H9 (cell line): ENCODE data around the gene IRF2BP2. TPM values are rescaled to one million over a fixed set of nuclear protein-coding genes. Genes with fewer than 3 reads are reported as not detected.

Experiments
- DNase-seq: peaks from one replicate; pipeline ENCODE4 v3.0.0-alpha.2; 2017
- H2AFZ ChIP-seq: one replicate; pipeline ENCODE4 v1.6.1; 2013; ENCODE audit warnings: mild to moderate bottlenecking, low read length, control low read depth, moderate library complexity
- H2AK5ac ChIP-seq: 2 replicates; pipeline ENCODE4 v1.6.1; 2013; ENCODE audit warnings: low read length, control low read depth, mixed read lengths; ENCODE audit not compliant: insufficient read length
- H2BK120ac ChIP-seq: one replicate; pipeline ENCODE4 v1.6.1; 2013; ENCODE audit warnings: low read depth, mild to moderate bottlenecking, low read length, control low read depth, inconsistent platforms; ENCODE audit not compliant: poor library complexity, severe bottlenecking
- H2BK12ac ChIP-seq: 2 replicates; pipeline ENCODE4 v1.6.1; 2013; ENCODE audit warnings: low read length, control low read depth, mixed read lengths, low read depth; ENCODE audit not compliant: insufficient read length
- H2BK15ac ChIP-seq: 2 replicates; pipeline ENCODE4 v1.6.1; 2013; ENCODE audit warnings: low read depth, low read length, control low read depth
- H2BK20ac ChIP-seq: one replicate; pipeline ENCODE4 v1.6.1; 2013; ENCODE audit warnings: low read depth, mild to moderate bottlenecking, low read length, control low read depth, inconsistent platforms; ENCODE audit not compliant: poor library complexity, severe bottlenecking
- H2BK5ac ChIP-seq: 2 replicates; pipeline ENCODE4 v1.6.1; 2013; ENCODE audit warnings: low read length, control low read depth, mixed read lengths; ENCODE audit not compliant: insufficient read length
- H3K14ac ChIP-seq: 2 replicates; pipeline ENCODE4 v1.6.1; 2013; ENCODE audit warnings: low read length, control low read depth; ENCODE audit not compliant: insufficient read depth
- H3K18ac ChIP-seq: 2 replicates; pipeline ENCODE4 v1.6.1; 2013; ENCODE audit warnings: low read depth, mild to moderate bottlenecking, mixed read lengths, low read length, control low read depth; ENCODE audit not compliant: insufficient read length
- H3K23ac ChIP-seq: 2 replicates; pipeline ENCODE4 v1.6.1; 2013; ENCODE audit warnings: low read length, control low read depth, mixed read lengths, low read depth; ENCODE audit not compliant: insufficient read length
- H3K23me2 ChIP-seq: 2 replicates; pipeline ENCODE4 v1.6.1; 2013; ENCODE audit warnings: low read depth, mild to moderate bottlenecking, mixed read lengths, low read length, control low read depth; ENCODE audit not compliant: insufficient read length, poor library complexity, severe bottlenecking
- H3K27ac ChIP-seq: 2 replicates; pipeline ENCODE4 v1.5.1; 2013; ENCODE audit warnings: low read length, control low read depth, mixed read lengths, low read depth; ENCODE audit not compliant: insufficient read length
- H3K27me3 ChIP-seq: 2 replicates; pipeline ENCODE4 v1.6.1; 2013; ENCODE audit warnings: low read length, control low read depth, inconsistent platforms; ENCODE audit not compliant: insufficient read depth
- H3K4ac ChIP-seq: 2 replicates; pipeline ENCODE4 v1.6.1; 2013; ENCODE audit warnings: low read depth, mild to moderate bottlenecking, control low read depth, inconsistent platforms, low read length, moderate library complexity
- H3K4me1 ChIP-seq: 2 replicates; pipeline ENCODE4 v1.6.1; 2013; ENCODE audit warnings: low read length, control low read depth, inconsistent platforms; ENCODE audit not compliant: insufficient read depth
- H3K4me2 ChIP-seq: 2 replicates; pipeline ENCODE4 v1.6.1; 2013; ENCODE audit warnings: low read length, control low read depth, mixed read lengths; ENCODE audit not compliant: insufficient read length, insufficient read depth
- H3K56ac ChIP-seq: 2 replicates; pipeline ENCODE4 v1.6.1; 2013; ENCODE audit warnings: low read depth, mild to moderate bottlenecking, mixed read lengths, low read length, control low read depth; ENCODE audit not compliant: insufficient read length
- H3K79me1 ChIP-seq: 2 replicates; pipeline ENCODE4 v1.6.1; 2013; ENCODE audit warnings: low read depth, mild to moderate bottlenecking, moderate library complexity, low read length, control low read depth, inconsistent platforms; ENCODE audit not compliant: insufficient read depth, poor library complexity, severe bottlenecking
- H3K79me2 ChIP-seq: 2 replicates; pipeline ENCODE4 v1.6.1; 2013; ENCODE audit warnings: low read length, control low read depth, inconsistent platforms; ENCODE audit not compliant: insufficient read depth
- H3K9ac ChIP-seq: 2 replicates; pipeline ENCODE4 v1.6.1; 2013; ENCODE audit warnings: low read length, control low read depth, mixed read lengths; ENCODE audit not compliant: insufficient read length; ENCODE audit errors: extremely low read depth
- H3K9me3 ChIP-seq: one replicate; pipeline ENCODE4 v1.6.1; 2013; ENCODE audit warnings: low read depth, low read length, inconsistent platforms; ENCODE audit not compliant: control insufficient read depth
- H3T11ph ChIP-seq: one replicate; pipeline ENCODE4 v1.6.1; 2013; ENCODE audit warnings: mild to moderate bottlenecking, low read length, control low read depth, inconsistent platforms
- H4K20me1 ChIP-seq: one replicate; pipeline ENCODE4 v1.6.1; 2013; ENCODE audit not compliant: control insufficient read depth, insufficient read length, insufficient read depth
- H4K5ac ChIP-seq: 2 replicates; pipeline ENCODE4 v1.6.1; 2013; ENCODE audit warnings: low read depth, mild to moderate bottlenecking, mixed read lengths, low read length, control low read depth; ENCODE audit not compliant: insufficient read length
- H4K8ac ChIP-seq: replicated peaks from 2 replicates; pipeline ENCODE4 v1.6.1; 2013; ENCODE audit warnings: low read length, control low read depth, mixed read lengths, low read depth; ENCODE audit not compliant: insufficient read length
- H4K91ac ChIP-seq: 2 replicates; pipeline ENCODE4 v1.6.1; 2013; ENCODE audit warnings: low read depth, mild to moderate bottlenecking, moderate library complexity, mixed read lengths, low read length, control low read depth; ENCODE audit not compliant: insufficient read length
- H3K27ac Mint-ChIP-seq, 3 experiments: 2 replicates in 2 of 3; 3 replicates in 1 of 3; pipeline ENCODE4 v1.8.0; 2020 to 2021; ENCODE audit warnings: mixed read lengths in 3 of 3, mild to moderate bottlenecking in 1 of 3, moderate library complexity in 1 of 3
- H3K27me3 Mint-ChIP-seq: 2 replicates; pipeline ENCODE4 v1.8.0; 2021; ENCODE audit warnings: low read depth, mild to moderate bottlenecking, moderate library complexity, mixed read lengths
- H3K36me3 Mint-ChIP-seq, 3 experiments: 2 replicates in 2 of 3; 3 replicates in 1 of 3; pipeline ENCODE4 v1.8.0; 2020 to 2021; ENCODE audit warnings: low read depth in 3 of 3, mixed read lengths in 3 of 3; ENCODE audit not compliant: insufficient read depth in 1 of 3
- H3K4me1 Mint-ChIP-seq, 2 experiments: 2 replicates each; pipeline ENCODE4 v1.8.0; 2020; ENCODE audit warnings: mixed read lengths in 2 of 2
- H3K4me3 Mint-ChIP-seq, 2 experiments: 2 replicates in 1 of 2; 3 replicates in 1 of 2; pipeline ENCODE4 v1.8.0; 2020 to 2021; ENCODE audit warnings: mild to moderate bottlenecking in 2 of 2, mixed read lengths in 2 of 2, moderate library complexity in 1 of 2
- H3K9me3 Mint-ChIP-seq, 2 experiments: 2 replicates in 1 of 2; 3 replicates in 1 of 2; pipeline ENCODE4 v1.8.0; 2020; ENCODE audit warnings: mild to moderate bottlenecking in 2 of 2, mixed read lengths in 2 of 2, moderate library complexity in 1 of 2
- CTCF ChIP-seq: fragments of 200-600 bp; sonication (generic); conservative IDR thresholded peaks from 3 replicates; pipeline ENCODE4 v1.8.0; 2021; ENCODE audit warnings: antibody characterized with exemption, mild to moderate bottlenecking
- WGBS: extraction: QIAGEN DNeasy Blood & Tissue Kit; methylation state at CpG from one replicate; pipeline ENCODE4 v1.1.7; 2013; ENCODE audit warnings: missing lambda C conversion rate, low lambda C conversion rate, mixed read lengths; ENCODE audit not compliant: insufficient read length; ENCODE audit errors: extremely low coverage; 5-methylcytosine and 5-hydroxymethylcytosine counted together
- total RNA-seq: library from RNA; stranded (reverse); gene quantifications from 2 replicates; pipeline ENCODE4 v1.2.1, GENCODE V29; 2021

IRF2BP2 gene
- total RNA-seq, 1 experiment from 2014 or later: 80.2 TPM

GRCh38 chr1:234634387-234634786 lies 24.4 kb upstream of the IRF2BP2 start:
- H2BK15ac ChIP-seq: no peak overlapping the region
- H2BK120ac ChIP-seq: no peak overlapping the region
- no peak overlapping the region for H3K14ac ChIP-seq
- no peaks in the 10 kb centered on the region for H3K27me3 Mint-ChIP-seq
- H2AFZ ChIP-seq: no peak overlapping the region
- H3K56ac ChIP-seq: no peak overlapping the region
- H3K9ac ChIP-seq: no peak overlapping the region
- H3K4me1 Mint-ChIP-seq: peaks cover 0 to 2% of the 10 kb centered on the region in 2 experiments; a peak in 2 of 4 replicates
- no peak overlapping the region for H3K23ac ChIP-seq
- H3K79me1 ChIP-seq: no peaks in the 10 kb centered on the region
- no peak overlapping the region for H2AK5ac ChIP-seq
- H2BK12ac ChIP-seq: no peak overlapping the region
- no peaks in the 10 kb centered on the region for H3K79me2 ChIP-seq
- no peak overlapping the region for H3T11ph ChIP-seq
- H3K36me3 Mint-ChIP-seq: no peaks in the 10 kb centered on the region
- no peaks in the 10 kb centered on the region for H3K9me3 ChIP-seq
- WGBS: no CpG with 5 or more reads among the region's 7 CpGs
- H4K8ac ChIP-seq: no peak overlapping the region
- H3K27me3 ChIP-seq: no peaks in the 10 kb centered on the region
- no peaks in the 10 kb centered on the region for H3K9me3 Mint-ChIP-seq
- H3K4me1 ChIP-seq: peaks cover 4% of the 10 kb centered on the region
- no peaks in the 10 kb centered on the region for H4K20me1 ChIP-seq
- H3K18ac ChIP-seq: no peak overlapping the region
- no peak overlapping the region for H3K27ac ChIP-seq
- no peak overlapping the region for H4K5ac ChIP-seq
- no peak overlapping the region for H3K4me2 ChIP-seq
- no peak overlapping the region for H4K91ac ChIP-seq
- no peak overlapping the region for H2BK20ac ChIP-seq
- no peaks in the 10 kb centered on the region for H3K23me2 ChIP-seq
- no peak for TF ChIP-seq CTCF
- no peak overlapping the region for H3K4ac ChIP-seq
- no peak overlapping the region for H2BK5ac ChIP-seq
- no peak overlapping the region for H3K4me3 Mint-ChIP-seq
- H3K27ac Mint-ChIP-seq: no peak overlapping the region
- DNase-seq: no peak
